Measurements from ENCODE around the gene CDC5L. TPM values are rescaled to one million over a fixed set of nuclear protein-coding genes. Genes with fewer than 3 reads are reported as not detected.

The CDC5L gene
- total and polyA plus RNA-seq, 2 experiments from 2014 or later = 27.0 to 32.5 TPM

DNA sequence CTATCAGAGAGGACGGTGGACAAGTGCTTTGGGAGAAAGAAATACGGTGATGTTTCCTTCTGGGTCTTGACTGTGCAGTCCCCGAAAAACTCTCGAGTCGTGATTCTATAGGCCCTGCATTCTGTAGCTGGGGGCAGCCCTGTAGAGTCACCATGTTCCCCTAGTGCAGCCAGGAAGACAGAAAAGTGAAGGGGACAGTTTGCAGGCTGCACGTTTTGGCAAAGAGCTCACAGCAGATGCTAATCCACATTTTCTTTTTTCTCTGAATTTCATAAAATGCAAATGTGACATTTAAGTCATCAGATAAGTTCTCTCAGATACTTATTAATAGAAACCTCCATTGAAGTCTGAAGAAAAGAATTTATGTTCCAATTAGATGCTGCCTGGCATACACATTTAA, 25.6 kb upstream of the CDC5L start:
- H3K9me3 Mint-ChIP-seq = no peaks in the 10 kb centered on the region; the same call in 2 of the 3 replicates
- Histone ChIP-seq H3K79me2 (replicated peaks; ENCODE audit: insufficient read depth) (no peaks in the 10 kb centered on the region), H3K4me2 (no peak overlapping the region), H3K9me2 (ENCODE audit: insufficient read depth) (no peaks in the 10 kb centered on the region), H3K36me3 (ENCODE audit: insufficient read depth) (no peaks in the 10 kb centered on the region), H2AFZ (peak overlapping the region; percentile 85; the same call in 1 of the 2 replicates), H3K4me1 (ENCODE audit: insufficient read depth) (no peaks in the 10 kb centered on the region), H3K4me3 (no peak overlapping the region), H3K27ac (ENCODE audit: low read depth) (no peak overlapping the region), H4K20me1 (replicated peaks; ENCODE audit: insufficient read depth) (no peaks in the 10 kb centered on the region), H3F3A (replicated peaks; ENCODE audit: low read depth) (no peaks in the 10 kb centered on the region), H3K27me3 (ENCODE audit: insufficient read depth) (no peaks in the 10 kb centered on the region)
- no peak overlapping the region for H3K4me3 Mint-ChIP-seq
- no peaks in the 10 kb centered on the region; the same call in 2 of the 3 replicates for H3K4me1 Mint-ChIP-seq
- TF ChIP-seq, protein P1, sequence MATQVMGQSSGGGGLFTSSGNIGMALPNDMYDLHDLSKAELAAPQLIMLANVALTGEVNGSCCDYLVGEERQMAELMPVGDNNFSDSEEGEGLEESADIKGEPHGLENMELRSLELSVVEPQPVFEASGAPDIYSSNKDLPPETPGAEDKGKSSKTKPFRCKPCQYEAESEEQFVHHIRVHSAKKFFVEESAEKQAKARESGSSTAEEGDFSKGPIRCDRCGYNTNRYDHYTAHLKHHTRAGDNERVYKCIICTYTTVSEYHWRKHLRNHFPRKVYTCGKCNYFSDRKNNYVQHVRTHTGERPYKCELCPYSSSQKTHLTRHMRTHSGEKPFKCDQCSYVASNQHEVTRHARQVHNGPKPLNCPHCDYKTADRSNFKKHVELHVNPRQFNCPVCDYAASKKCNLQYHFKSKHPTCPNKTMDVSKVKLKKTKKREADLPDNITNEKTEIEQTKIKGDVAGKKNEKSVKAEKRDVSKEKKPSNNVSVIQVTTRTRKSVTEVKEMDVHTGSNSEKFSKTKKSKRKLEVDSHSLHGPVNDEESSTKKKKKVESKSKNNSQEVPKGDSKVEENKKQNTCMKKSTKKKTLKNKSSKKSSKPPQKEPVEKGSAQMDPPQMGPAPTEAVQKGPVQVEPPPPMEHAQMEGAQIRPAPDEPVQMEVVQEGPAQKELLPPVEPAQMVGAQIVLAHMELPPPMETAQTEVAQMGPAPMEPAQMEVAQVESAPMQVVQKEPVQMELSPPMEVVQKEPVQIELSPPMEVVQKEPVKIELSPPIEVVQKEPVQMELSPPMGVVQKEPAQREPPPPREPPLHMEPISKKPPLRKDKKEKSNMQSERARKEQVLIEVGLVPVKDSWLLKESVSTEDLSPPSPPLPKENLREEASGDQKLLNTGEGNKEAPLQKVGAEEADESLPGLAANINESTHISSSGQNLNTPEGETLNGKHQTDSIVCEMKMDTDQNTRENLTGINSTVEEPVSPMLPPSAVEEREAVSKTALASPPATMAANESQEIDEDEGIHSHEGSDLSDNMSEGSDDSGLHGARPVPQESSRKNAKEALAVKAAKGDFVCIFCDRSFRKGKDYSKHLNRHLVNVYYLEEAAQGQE (IDR thresholded peaks at IDR 0.05; ENCODE audit: unreplicated experiment) = no peak
- TF ChIP-seq, protein P2, sequence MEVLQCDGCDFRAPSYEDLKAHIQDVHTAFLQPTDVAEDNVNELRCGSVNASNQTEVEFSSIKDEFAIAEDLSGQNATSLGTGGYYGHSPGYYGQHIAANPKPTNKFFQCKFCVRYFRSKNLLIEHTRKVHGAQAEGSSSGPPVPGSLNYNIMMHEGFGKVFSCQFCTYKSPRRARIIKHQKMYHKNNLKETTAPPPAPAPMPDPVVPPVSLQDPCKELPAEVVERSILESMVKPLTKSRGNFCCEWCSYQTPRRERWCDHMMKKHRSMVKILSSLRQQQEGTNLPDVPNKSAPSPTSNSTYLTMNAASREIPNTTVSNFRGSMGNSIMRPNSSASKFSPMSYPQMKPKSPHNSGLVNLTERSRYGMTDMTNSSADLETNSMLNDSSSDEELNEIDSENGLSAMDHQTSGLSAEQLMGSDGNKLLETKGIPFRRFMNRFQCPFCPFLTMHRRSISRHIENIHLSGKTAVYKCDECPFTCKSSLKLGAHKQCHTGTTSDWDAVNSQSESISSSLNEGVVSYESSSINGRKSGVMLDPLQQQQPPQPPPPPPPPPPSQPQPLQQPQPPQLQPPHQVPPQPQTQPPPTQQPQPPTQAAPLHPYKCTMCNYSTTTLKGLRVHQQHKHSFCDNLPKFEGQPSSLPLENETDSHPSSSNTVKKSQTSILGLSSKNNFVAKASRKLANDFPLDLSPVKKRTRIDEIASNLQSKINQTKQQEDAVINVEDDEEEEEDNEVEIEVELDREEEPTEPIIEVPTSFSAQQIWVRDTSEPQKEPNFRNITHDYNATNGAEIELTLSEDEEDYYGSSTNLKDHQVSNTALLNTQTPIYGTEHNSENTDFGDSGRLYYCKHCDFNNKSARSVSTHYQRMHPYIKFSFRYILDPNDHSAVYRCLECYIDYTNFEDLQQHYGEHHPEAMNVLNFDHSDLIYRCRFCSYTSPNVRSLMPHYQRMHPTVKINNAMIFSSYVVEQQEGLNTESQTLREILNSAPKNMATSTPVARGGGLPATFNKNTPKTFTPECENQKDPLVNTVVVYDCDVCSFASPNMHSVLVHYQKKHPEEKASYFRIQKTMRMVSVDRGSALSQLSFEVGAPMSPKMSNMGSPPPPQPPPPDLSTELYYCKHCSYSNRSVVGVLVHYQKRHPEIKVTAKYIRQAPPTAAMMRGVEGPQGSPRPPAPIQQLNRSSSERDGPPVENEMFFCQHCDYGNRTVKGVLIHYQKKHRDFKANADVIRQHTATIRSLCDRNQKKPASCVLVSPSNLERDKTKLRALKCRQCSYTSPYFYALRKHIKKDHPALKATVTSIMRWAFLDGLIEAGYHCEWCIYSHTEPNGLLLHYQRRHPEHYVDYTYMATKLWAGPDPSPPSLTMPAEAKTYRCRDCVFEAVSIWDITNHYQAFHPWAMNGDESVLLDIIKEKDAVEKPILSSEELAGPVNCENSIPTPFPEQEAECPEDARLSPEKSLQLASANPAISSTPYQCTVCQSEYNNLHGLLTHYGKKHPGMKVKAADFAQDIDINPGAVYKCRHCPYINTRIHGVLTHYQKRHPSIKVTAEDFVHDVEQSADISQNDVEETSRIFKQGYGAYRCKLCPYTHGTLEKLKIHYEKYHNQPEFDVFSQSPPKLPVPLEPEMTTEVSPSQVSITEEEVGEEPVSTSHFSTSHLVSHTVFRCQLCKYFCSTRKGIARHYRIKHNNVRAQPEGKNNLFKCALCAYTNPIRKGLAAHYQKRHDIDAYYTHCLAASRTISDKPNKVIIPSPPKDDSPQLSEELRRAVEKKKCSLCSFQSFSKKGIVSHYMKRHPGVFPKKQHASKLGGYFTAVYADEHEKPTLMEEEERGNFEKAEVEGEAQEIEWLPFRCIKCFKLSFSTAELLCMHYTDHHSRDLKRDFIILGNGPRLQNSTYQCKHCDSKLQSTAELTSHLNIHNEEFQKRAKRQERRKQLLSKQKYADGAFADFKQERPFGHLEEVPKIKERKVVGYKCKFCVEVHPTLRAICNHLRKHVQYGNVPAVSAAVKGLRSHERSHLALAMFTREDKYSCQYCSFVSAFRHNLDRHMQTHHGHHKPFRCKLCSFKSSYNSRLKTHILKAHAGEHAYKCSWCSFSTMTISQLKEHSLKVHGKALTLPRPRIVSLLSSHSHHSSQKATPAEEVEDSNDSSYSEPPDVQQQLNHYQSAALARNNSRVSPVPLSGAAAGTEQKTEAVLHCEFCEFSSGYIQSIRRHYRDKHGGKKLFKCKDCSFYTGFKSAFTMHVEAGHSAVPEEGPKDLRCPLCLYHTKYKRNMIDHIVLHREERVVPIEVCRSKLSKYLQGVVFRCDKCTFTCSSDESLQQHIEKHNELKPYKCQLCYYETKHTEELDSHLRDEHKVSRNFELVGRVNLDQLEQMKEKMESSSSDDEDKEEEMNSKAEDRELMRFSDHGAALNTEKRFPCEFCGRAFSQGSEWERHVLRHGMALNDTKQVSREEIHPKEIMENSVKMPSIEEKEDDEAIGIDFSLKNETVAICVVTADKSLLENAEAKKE (CRISPR knock-in tag; IDR thresholded peaks at IDR 0.05) = no peak
- TF ChIP-seq ZNF331 (CRISPR knock-in tag; IDR thresholded peaks at IDR 0.05; ENCODE audit: low read depth) (no peak), STAT1 (IDR thresholded peaks at IDR 0.05; ENCODE audit: unreplicated experiment) (no peak), POLR2AphosphoS5 (IDR thresholded peaks at IDR 0.05; ENCODE audit: low read depth) (no peak), JUNB (IDR thresholded peaks at IDR 0.05; ENCODE audit: unreplicated experiment) (no peak), ZNF114 (CRISPR knock-in tag; IDR thresholded peaks at IDR 0.05) (no peak), EZH2 (IDR thresholded peaks at IDR 0.05; ENCODE audit: low read depth, unreplicated experiment) (no peak), CREB1 (CRISPR knock-in tag; IDR thresholded peaks at IDR 0.05; ENCODE audit: low read depth) (no peak), EZH2phosphoT487 (IDR thresholded peaks at IDR 0.05; ENCODE audit: unreplicated experiment) (no peak), NANOG (IDR thresholded peaks at IDR 0.05; ENCODE audit: borderline replicate concordance) (no peak)
- TF ChIP-seq, protein P3, sequence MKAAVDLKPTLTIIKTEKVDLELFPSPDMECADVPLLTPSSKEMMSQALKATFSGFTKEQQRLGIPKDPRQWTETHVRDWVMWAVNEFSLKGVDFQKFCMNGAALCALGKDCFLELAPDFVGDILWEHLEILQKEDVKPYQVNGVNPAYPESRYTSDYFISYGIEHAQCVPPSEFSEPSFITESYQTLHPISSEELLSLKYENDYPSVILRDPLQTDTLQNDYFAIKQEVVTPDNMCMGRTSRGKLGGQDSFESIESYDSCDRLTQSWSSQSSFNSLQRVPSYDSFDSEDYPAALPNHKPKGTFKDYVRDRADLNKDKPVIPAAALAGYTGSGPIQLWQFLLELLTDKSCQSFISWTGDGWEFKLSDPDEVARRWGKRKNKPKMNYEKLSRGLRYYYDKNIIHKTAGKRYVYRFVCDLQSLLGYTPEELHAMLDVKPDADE (IDR thresholded peaks at IDR 0.05) = no peak
- TF ChIP-seq, protein P4, sequence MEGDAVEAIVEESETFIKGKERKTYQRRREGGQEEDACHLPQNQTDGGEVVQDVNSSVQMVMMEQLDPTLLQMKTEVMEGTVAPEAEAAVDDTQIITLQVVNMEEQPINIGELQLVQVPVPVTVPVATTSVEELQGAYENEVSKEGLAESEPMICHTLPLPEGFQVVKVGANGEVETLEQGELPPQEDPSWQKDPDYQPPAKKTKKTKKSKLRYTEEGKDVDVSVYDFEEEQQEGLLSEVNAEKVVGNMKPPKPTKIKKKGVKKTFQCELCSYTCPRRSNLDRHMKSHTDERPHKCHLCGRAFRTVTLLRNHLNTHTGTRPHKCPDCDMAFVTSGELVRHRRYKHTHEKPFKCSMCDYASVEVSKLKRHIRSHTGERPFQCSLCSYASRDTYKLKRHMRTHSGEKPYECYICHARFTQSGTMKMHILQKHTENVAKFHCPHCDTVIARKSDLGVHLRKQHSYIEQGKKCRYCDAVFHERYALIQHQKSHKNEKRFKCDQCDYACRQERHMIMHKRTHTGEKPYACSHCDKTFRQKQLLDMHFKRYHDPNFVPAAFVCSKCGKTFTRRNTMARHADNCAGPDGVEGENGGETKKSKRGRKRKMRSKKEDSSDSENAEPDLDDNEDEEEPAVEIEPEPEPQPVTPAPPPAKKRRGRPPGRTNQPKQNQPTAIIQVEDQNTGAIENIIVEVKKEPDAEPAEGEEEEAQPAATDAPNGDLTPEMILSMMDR (conservative IDR thresholded peaks at IDR 0.05; ENCODE audit: low read depth in 2 of 2) = no peak
- H3K27ac Mint-ChIP-seq = no peak overlapping the region
- no peaks in the 10 kb centered on the region for H3K36me3 Mint-ChIP-seq (ENCODE audit: low read depth)
- no peak for ATAC-seq
- H3K27me3 Mint-ChIP-seq (ENCODE audit: insufficient read depth, low read depth, poor library complexity) = no peaks in the 10 kb centered on the region
- DNase-seq (ENCODE audit: low spot score) = no peak

Measured in GM23338 (cell line).